ENCODE data around the gene SCAMP1. TPM values are rescaled to one million over a fixed set of nuclear protein-coding genes. Genes with fewer than 3 reads are reported as not detected.

Gene SCAMP1
- total RNA-seq, 1 experiment from 2014 or later: 36.0 TPM

DNA sequence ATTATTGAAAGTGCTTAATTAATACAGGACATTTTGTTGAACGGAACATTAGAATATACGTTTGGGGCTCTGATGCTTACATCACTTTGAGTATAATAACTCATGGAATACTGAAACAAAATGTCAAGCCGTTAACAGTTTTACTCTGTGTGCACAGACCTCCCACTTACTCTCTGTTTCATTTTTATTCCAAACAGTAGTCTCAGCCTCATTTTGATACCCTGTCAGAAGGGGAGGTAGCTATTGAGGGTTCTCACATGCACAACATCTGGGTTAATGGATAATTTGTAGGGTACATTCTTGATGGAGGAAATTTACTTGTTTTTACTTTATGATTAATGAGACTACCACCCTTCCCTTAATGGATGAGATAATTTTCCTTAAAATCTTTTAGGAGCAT, 59.0 kb downstream of the SCAMP1 start:
- Histone ChIP-seq H4K5ac (ENCODE audit: insufficient read length, low read depth, low read length) (no peak overlapping the region), H2AFZ (ENCODE audit: low read length) (no peak overlapping the region), H2BK5ac (ENCODE audit: insufficient read length, low read length) (no peak overlapping the region), H3K9me3 (ENCODE audit: control insufficient read depth, low read depth, low read length) (no peaks in the 10 kb centered on the region), H4K91ac (ENCODE audit: insufficient read length, low read depth, low read length) (no peak overlapping the region), H2AK5ac (ENCODE audit: insufficient read length, low read length) (no peak overlapping the region), H2BK15ac (ENCODE audit: low read depth, low read length) (no peak overlapping the region), H3K18ac (ENCODE audit: insufficient read length, low read depth, low read length) (no peak overlapping the region), H3K27me3 (ENCODE audit: insufficient read depth, low read length) (no peaks in the 10 kb centered on the region), H3K79me1 (ENCODE audit: insufficient read depth, low read depth, low read length, poor library complexity, severe bottlenecking) (peaks cover 3% of the 10 kb centered on the region), H2BK20ac (ENCODE audit: low read depth, low read length, poor library complexity, severe bottlenecking) (no peak overlapping the region), H3K79me2 (ENCODE audit: insufficient read depth, low read length) (no peaks in the 10 kb centered on the region; the same call in 1 of the 2 replicates), H3K56ac (ENCODE audit: insufficient read length, low read depth, low read length) (no peak overlapping the region), H4K20me1 (ENCODE audit: control insufficient read depth, insufficient read depth, insufficient read length) (no peaks in the 10 kb centered on the region), H2BK12ac (ENCODE audit: insufficient read length, low read depth, low read length) (no peak overlapping the region), H4K8ac (replicated peaks; ENCODE audit: insufficient read length, low read depth, low read length) (no peak overlapping the region), H3K23me2 (ENCODE audit: insufficient read length, low read depth, low read length, poor library complexity, severe bottlenecking) (no peaks in the 10 kb centered on the region), H3K4me2 (ENCODE audit: insufficient read depth, insufficient read length, low read length) (no peak overlapping the region), H3K14ac (ENCODE audit: insufficient read depth, low read length) (no peak overlapping the region), H3K4me1 (ENCODE audit: insufficient read depth, low read length) (no peaks in the 10 kb centered on the region), H3K23ac (ENCODE audit: insufficient read length, low read depth, low read length) (no peak overlapping the region), H3K27ac (ENCODE audit: insufficient read length, low read depth, low read length) (no peak overlapping the region), H3T11ph (ENCODE audit: low read length) (no peak overlapping the region), H3K9ac (ENCODE audit: extremely low read depth, insufficient read length, low read length) (no peak overlapping the region), H2BK120ac (ENCODE audit: low read depth, low read length, poor library complexity, severe bottlenecking) (no peak overlapping the region), H3K4ac (ENCODE audit: low read depth, low read length) (no peak overlapping the region)
- Mint-ChIP-seq H3K27ac (no peak overlapping the region), H3K4me3 (no peak overlapping the region), H3K27me3 (ENCODE audit: low read depth) (no peaks in the 10 kb centered on the region), H3K9me3 (no peaks in the 10 kb centered on the region), H3K36me3 (ENCODE audit: insufficient read depth in 1 of 3, low read depth in 3 of 3) (peaks cover 0 to 7% (median 4%) of the 10 kb centered on the region in 3 experiments; a peak in 4 of 7 replicates), H3K4me1 (no peaks in the 10 kb centered on the region)
- no peak for DNase-seq
- TF ChIP-seq, protein P1, sequence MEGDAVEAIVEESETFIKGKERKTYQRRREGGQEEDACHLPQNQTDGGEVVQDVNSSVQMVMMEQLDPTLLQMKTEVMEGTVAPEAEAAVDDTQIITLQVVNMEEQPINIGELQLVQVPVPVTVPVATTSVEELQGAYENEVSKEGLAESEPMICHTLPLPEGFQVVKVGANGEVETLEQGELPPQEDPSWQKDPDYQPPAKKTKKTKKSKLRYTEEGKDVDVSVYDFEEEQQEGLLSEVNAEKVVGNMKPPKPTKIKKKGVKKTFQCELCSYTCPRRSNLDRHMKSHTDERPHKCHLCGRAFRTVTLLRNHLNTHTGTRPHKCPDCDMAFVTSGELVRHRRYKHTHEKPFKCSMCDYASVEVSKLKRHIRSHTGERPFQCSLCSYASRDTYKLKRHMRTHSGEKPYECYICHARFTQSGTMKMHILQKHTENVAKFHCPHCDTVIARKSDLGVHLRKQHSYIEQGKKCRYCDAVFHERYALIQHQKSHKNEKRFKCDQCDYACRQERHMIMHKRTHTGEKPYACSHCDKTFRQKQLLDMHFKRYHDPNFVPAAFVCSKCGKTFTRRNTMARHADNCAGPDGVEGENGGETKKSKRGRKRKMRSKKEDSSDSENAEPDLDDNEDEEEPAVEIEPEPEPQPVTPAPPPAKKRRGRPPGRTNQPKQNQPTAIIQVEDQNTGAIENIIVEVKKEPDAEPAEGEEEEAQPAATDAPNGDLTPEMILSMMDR (conservative IDR thresholded peaks at IDR 0.05): no peak
- no CpG with 5 or more reads among the region's 3 CpGs for WGBS (ENCODE audit: extremely low coverage, insufficient read length, low lambda C conversion rate)
